Measurements from ENCODE around the gene OTC. TPM values are rescaled to one million over a fixed set of nuclear protein-coding genes. Genes with fewer than 3 reads are reported as not detected.
A peak's percentile ranks its signal among the peaks of the same experiment; 100 is the strongest.

Gene OTC
- total RNA-seq = 10 to 100 TPM; 30.5 to 70.6 (median 46.5) TPM

- H3K4me3 ChIP-seq = peak within 1 kb of the TSS in 2 of 4 donors; percentile 37 to 47
- H3K27ac ChIP-seq = peak within 1 kb of the TSS in 1 of 4 donors; percentile 64
- no peak for TF ChIP-seq CTCF (IDR thresholded peaks at IDR 0.05)
- no peak for TF ChIP-seq POLR2A (IDR thresholded peaks at IDR 0.05)
- no peaks in the 10 kb centered on the region for H3K36me3 ChIP-seq
- no peaks in the 10 kb centered on the region for H3K27me3 ChIP-seq
- no peaks in the 10 kb centered on the region for H3K9me3 ChIP-seq
- H3K4me1 ChIP-seq = no peaks in the 10 kb centered on the region
- DNase-seq = no peak
Observed at GRCh38 chrX:38352362-38352761, at the start of gene OTC. Gene OTC (plus strand): TSS chrX:38352604. CDS start chrX:38352697, 93 bp downstream.

- Histone ChIP-seq H3K4me1 (no peaks in the 10 kb centered on the region), H3K9me3 (no peaks in the 10 kb centered on the region), H3K4me3 (no peak overlapping the region), H3K36me3 (no peaks in the 10 kb centered on the region), H3K27me3 (no peaks in the 10 kb centered on the region), H3K27ac (no peak overlapping the region)
- TF ChIP-seq CTCF (IDR thresholded peaks at IDR 0.05) (peak in 2 of 6 experiments; percentile 10 to 22), POLR2A (IDR thresholded peaks at IDR 0.05) (no peak)
- DNase-seq = no peak
Observed at GRCh38 chrX:38304010-38304409, 48.4 kb upstream of the OTC start.

GRCh38 chrX:38305971-38306370, 46.4 kb upstream of the OTC start:
- Histone ChIP-seq H3K9me3 (no peaks in the 10 kb centered on the region), H3K27ac (no peak overlapping the region), H3K36me3 (no peaks in the 10 kb centered on the region), H3K4me3 (no peak overlapping the region), H3K27me3 (no peaks in the 10 kb centered on the region), H3K4me1 (no peaks in the 10 kb centered on the region)
- no peak for DNase-seq
- peak in 2 of 6 experiments; percentile 24 to 48 for TF ChIP-seq CTCF (IDR thresholded peaks at IDR 0.05)
- TF ChIP-seq POLR2A (IDR thresholded peaks at IDR 0.05) = no peak

- no peak for TF ChIP-seq CTCF (IDR thresholded peaks at IDR 0.05)
- TF ChIP-seq POLR2A (IDR thresholded peaks at IDR 0.05) = no peak
- Histone ChIP-seq H3K4me3 (no peak overlapping the region), H3K4me1 (no peaks in the 10 kb centered on the region), H3K27ac (no peak overlapping the region), H3K27me3 (no peaks in the 10 kb centered on the region), H3K36me3 (peaks cover 0 to 4% (median 0%) of the 10 kb centered on the region in 3 donors), H3K9me3 (no peaks in the 10 kb centered on the region)
- DNase-seq = no peak
Observed at GRCh38 chrX:38311743-38312142, 40.7 kb upstream of the OTC start.

- DNase-seq = no peak
- Histone ChIP-seq H3K9me3 (no peaks in the 10 kb centered on the region), H3K27ac (no peak overlapping the region), H3K4me1 (no peaks in the 10 kb centered on the region), H3K36me3 (peaks cover 0 to 8% (median 0%) of the 10 kb centered on the region in 3 donors), H3K27me3 (no peaks in the 10 kb centered on the region), H3K4me3 (no peak overlapping the region)
- no peak for TF ChIP-seq CTCF (IDR thresholded peaks at IDR 0.05)
- no peak for TF ChIP-seq POLR2A (IDR thresholded peaks at IDR 0.05)
Observed at GRCh38 chrX:38312436-38312835, 40.0 kb upstream of the OTC start.

GRCh38 chrX:38313190-38313589, 39.2 kb upstream of the OTC start:
- no peak for TF ChIP-seq POLR2A (IDR thresholded peaks at IDR 0.05)
- TF ChIP-seq CTCF (IDR thresholded peaks at IDR 0.05) = no peak
- H3K36me3 ChIP-seq = peaks cover 0 to 8% (median 0%) of the 10 kb centered on the region in 3 donors
- DNase-seq = no peak
- H3K4me3 ChIP-seq = no peak overlapping the region
- H3K4me1 ChIP-seq = no peaks in the 10 kb centered on the region
- H3K27ac ChIP-seq = no peak overlapping the region
- H3K27me3 ChIP-seq = no peaks in the 10 kb centered on the region
- no peaks in the 10 kb centered on the region for H3K9me3 ChIP-seq

Data from Peyer's patch (tissue), 4 donors.